Kidney capillary endothelial cell (primary cell): ENCODE measurements around the gene FBXO42.
"Not testable (repeated sequence)": the region's sequence is repeated elsewhere in the genome, so short reads cannot be mapped to it uniquely, and the experiment has no call there.

Experiments used
- DNase-seq: peaks from one replicate; pipeline ENCODE4 v3.0.0-alpha.2; 2018; ENCODE audit warnings: low spot score

Gene FBXO42

GRCh38 chr1:16260814-16261213 lies 91.5 kb downstream of the FBXO42 start:
- no peak for DNase-seq

- DNase-seq: no peak
These were observed 93.6 kb downstream of the FBXO42 start for GRCh38 chr1:16258591-16259135.

GRCh38 chr1:16257968-16258367 lies 94.3 kb downstream of the FBXO42 start:
- DNase-seq: no peak

GRCh38 chr1:16257556-16257955 lies 94.7 kb downstream of the FBXO42 start:
- not testable (repeated sequence) for DNase-seq

- no peak for DNase-seq
These were observed 95.8 kb downstream of the FBXO42 start for GRCh38 chr1:16256478-16256877.

- no peak for DNase-seq
These were observed 97.9 kb downstream of the FBXO42 start for GRCh38 chr1:16254263-16254928.

GRCh38 chr1:16253332-16253922 lies 98.9 kb downstream of the FBXO42 start:
- no peak for DNase-seq

GRCh38 chr1:16252912-16253311 lies 99.4 kb downstream of the FBXO42 start:
- DNase-seq: no peak

- no peak for DNase-seq
These were observed 100.9 kb downstream of the FBXO42 start for GRCh38 chr1:16251381-16251780.

GRCh38 chr1:16250524-16251251 lies 101.6 kb downstream of the FBXO42 start:
- DNase-seq: no peak

- no peak for DNase-seq
These were observed 102.6 kb downstream of the FBXO42 start for GRCh38 chr1:16249596-16250241.

GRCh38 chr1:16248603-16249516 lies 103.4 kb downstream of the FBXO42 start:
- DNase-seq: peak; percentile 70

- DNase-seq: no peak
These were observed 104.3 kb downstream of the FBXO42 start for GRCh38 chr1:16248007-16248436.

- no peak for DNase-seq
These were observed 104.8 kb downstream of the FBXO42 start for GRCh38 chr1:16247441-16247840.

- no peak for DNase-seq
These were observed 105.3 kb downstream of the FBXO42 start for GRCh38 chr1:16246961-16247360.

GRCh38 chr1:16246239-16246638 lies 106.0 kb downstream of the FBXO42 start:
- DNase-seq: not testable (repeated sequence)

GRCh38 chr1:16245476-16246196 lies 106.6 kb downstream of the FBXO42 start:
- DNase-seq: no peak

GRCh38 chr1:16244650-16245285 lies 107.5 kb downstream of the FBXO42 start:
- DNase-seq: no peak

GRCh38 chr1:16243936-16244649 lies 108.2 kb downstream of the FBXO42 start:
- peak; percentile 74 for DNase-seq
